KBM-7 (cell line): ENCODE measurements around the gene MEFV.
A peak's percentile ranks its signal among the peaks of the same experiment; 100 is the strongest.

ENCODE experiments used
- DNase-seq: peaks from one replicate; pipeline ENCODE4 v3.0.0-alpha.2; 2015
- in situ Hi-C: fragments of 300-500 bp; cut with MboI; formaldehyde crosslinking; loops from 2 replicates; pipeline ENCODE4 v1.14.3; 2020; ENCODE audit warnings: low sequenced_read_pairs, low pct_unique_long_range_greater_than_20kb, mixed read lengths

The MEFV gene, protein sequence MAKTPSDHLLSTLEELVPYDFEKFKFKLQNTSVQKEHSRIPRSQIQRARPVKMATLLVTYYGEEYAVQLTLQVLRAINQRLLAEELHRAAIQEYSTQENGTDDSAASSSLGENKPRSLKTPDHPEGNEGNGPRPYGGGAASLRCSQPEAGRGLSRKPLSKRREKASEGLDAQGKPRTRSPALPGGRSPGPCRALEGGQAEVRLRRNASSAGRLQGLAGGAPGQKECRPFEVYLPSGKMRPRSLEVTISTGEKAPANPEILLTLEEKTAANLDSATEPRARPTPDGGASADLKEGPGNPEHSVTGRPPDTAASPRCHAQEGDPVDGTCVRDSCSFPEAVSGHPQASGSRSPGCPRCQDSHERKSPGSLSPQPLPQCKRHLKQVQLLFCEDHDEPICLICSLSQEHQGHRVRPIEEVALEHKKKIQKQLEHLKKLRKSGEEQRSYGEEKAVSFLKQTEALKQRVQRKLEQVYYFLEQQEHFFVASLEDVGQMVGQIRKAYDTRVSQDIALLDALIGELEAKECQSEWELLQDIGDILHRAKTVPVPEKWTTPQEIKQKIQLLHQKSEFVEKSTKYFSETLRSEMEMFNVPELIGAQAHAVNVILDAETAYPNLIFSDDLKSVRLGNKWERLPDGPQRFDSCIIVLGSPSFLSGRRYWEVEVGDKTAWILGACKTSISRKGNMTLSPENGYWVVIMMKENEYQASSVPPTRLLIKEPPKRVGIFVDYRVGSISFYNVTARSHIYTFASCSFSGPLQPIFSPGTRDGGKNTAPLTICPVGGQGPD

DNA sequence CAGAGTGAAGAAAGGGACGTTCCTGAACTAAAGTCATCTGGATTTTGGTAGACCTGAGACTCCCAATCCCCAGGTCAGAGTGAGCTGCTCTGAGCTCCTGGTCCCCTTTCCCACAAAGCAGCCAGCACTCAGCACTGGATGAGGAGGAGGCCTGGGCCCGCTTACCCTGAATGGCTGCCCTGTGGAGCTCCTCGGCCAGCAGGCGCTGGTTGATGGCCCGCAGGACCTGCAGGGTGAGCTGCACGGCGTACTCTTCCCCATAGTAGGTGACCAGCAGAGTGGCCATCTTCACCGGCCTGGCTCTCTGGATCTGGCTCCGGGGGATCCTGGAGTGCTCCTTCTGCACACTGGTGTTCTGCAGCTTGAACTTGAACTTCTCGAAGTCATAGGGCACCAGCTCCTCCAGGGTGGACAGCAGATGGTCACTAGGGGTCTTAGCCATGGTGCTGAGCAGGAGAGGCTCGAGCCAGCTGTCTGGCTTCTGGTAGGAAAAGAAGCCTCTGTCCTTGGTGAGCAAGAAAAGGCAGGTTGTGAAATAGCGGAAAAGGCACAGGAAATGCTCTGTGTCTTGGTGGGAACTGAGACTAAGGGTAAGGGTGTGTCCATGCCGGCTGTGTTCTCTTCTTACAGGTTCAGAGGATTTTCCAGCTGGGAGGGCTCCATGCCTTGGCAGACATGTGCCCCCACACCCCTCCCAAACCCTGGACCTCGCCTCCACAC is at the start of gene MEFV:
Gene MEFV (minus strand): TSS at position 488 of the 720 bp plus-strand sequence. CDS start 46 bp downstream, at position 442.
- no peak for DNase-seq
- in situ Hi-C loops: no loop called here

DNA sequence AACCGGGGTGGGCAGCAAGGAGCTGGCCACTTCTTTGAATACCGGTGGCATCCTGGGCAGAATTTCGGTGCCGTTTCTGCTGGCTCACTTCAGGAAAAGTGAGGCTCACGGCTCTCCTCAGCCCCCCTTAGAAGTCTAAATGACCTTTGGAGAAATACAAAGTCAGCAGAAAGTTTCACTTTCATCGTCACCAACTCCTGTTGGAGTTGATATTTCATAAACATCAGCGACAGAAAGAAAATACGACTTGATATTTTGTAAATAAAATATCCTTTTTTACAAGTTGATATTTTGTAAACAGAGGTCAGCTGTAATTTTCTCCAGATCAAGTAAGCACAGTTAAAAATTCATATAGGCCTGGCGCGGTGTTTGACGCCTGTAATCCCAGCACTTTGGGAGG is 49.6 kb upstream of the MEFV start:
- DNase-seq: no peak
- in situ Hi-C loops: no loop called here

DNA sequence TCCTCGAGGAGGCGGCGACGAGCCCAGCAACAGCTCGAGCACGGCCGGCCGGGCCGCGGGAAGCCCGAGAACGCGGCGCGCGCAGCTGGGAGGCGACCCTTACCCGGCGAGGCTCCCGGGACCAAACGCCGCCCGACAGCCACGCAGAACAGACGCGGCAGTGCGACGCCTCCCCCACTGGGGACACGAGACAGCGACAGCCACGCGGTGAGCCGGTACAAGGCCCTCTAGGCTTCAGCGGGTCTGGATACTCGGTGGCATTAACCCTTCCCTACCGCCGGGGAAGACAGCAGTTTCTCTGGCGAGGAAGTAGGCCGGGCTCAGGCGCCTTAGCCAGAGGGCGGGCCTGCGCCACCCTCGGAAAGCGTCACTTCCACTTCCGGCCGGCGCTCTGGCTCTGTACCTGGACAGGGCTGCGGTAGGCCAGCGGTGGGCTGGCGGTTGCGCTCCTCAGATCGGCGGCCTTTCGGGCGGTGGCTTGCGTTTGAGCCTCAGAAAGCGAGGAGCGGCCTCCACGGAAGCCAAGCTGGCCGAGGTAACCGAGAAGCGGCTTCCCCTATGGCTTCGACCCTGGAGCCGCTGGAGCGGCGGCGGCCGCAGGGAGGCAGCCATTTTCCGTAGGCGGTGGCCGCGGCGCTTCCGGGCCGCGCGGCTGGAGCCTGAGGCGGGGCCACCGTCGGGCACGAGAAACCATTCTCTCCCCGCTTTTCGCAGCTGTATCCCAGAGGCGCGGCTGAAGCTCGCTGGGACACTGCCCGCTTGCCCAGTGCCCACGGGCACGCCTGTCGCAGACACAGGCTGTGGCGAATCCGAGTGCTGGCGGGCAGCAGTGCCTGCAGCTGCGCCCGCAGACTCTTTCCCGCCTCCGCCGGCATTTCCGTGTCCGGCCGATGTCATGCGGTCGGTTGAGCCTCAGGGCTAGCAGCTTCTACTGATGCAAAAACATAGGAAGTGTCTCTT is 49.0 kb upstream of the MEFV start, which contains the start of the genes TIGD7 and ZNF75A:
Gene TIGD7 (minus strand): TSS at position 322 of the 960 bp plus-strand sequence. CDS start 4,816 bp downstream, outside the sequence.
Gene ZNF75A (plus strand): TSS at position 389 of the 960 bp plus-strand sequence. CDS start 2,932 bp downstream, outside the sequence.
- DNase-seq: peak; percentile 87
- in situ Hi-C loops: no loop called here

DNA sequence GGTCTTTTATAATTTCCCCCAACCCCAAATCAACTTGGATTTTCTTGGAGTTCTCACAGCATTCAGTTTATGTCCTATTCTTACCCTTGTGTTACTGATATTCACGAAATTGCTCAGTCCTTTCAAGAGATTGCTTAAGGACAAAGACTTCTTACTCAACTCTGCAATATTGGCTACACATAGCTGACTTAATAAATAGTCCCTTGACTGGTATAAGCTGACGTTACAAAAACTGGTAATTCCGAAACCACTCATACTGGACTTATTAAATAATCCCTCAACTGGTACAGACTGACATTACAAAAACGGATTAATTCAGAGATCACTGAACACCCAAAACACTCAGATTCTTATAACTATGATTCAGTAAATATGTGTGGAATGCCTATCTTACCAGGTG is 47.9 kb upstream of the MEFV start:
- no peak for DNase-seq
- in situ Hi-C loops: no loop called here

DNA sequence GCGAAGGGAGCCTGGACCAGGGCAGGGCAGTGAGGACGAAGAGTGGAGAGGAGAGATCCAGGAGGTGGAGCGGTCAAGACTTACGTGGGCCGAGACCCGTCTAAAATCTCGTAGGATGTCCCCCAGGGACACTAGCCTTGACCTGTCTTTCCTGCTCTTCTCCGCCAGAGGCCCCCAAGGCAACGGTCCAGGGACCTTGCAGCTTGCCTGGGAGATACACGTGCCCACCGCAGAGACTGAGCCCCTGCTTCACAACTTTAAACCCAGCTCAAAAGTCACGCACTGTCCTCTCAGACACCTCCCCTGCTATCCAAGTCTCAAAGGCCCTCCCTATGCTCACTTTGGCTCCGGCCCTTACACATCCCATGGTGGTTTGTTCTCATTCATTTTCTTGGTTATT is 39.4 kb upstream of the MEFV start:
- in situ Hi-C loops: no loop called here

DNA sequence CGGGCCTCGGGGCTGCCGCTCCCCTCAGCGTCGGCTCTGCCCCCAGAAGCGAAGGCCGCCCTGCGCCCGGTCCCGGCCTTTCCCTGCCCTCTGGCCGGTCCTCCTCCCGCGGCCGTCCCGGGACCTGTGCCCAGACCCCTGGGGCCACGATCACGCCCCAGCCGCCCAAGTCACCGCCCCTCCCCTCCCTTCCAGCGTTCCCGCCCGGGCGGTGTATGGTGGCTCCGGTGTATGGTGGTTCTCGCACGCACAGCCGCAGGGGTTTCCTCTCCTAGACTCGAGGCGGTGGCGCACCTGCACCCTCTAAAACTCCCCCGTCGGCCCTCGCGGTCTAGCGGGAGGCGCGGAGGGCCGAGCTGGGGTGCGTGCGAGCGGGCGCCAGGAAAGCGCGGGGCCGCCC is 38.8 kb upstream of the MEFV start:
- no peak for DNase-seq
- in situ Hi-C loops: no loop called here

More for the DNA sequence above, 39.4 kb upstream of the MEFV start:
- no peak for DNase-seq

DNA sequence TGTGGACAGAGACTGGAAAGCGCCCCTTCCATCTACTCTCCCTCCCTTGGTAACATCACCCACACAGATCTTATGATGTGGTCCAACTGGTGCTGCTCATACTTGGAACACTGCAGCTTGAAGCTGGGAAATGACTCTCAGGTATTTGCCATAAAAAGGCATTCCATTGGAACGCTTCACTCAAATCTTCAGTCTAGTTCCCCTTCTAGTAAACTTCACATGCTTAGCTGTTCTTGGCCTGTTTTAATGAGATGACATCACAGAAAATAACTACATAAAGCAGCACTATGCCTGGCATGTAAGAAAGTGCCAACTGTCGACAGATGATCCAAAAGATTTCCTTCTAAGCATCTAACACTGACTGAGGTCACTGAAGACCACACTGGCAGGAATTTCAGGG is 36.2 kb upstream of the MEFV start:
- in situ Hi-C loops: no loop called here
- DNase-seq: no peak

DNA sequence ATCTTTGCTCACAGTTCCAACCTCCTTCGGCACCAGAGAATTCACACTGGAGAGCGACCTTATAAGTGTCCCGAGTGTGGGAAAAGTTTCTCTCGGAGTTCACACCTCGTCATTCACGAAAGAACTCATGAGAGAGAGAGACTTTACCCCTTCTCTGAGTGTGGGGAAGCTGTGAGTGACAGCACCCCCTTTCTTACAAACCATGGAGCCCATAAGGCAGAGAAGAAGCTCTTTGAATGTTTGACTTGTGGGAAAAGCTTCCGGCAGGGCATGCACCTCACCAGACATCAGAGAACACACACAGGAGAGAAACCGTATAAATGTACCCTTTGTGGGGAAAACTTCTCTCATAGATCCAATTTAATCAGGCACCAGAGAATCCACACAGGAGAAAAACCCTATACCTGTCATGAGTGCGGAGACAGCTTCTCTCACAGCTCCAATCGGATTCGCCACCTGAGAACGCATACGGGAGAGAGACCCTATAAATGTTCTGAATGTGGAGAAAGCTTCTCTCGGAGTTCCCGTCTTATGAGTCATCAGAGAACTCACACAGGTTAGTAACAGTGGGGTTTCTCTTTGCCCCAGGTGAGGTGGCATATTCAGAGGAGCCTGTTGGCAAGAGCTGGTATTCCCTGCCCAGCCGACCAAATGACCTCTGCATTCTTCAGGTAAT is 33.7 kb upstream of the MEFV start:
- in situ Hi-C loops: no loop called here
- no peak for DNase-seq

DNA sequence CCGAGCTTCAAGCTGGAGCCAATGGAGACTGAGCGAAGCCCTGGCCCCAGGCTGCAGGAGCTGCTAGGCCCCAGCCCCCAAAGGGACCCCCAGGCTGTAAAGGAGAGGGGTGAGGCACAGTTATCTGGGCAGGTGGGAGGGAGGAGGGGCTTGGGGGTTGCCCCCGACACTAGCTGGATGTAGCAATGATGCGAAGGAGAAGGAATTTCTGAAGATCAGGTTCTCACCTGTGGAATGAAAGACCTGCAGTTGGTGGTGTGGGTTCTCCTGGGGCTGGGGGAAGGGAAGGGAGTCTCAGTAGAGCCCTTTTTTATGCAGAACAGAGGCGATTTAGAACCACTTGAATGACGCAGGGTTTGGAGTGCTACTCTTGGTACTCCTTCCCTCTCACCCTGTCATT is 28.7 kb upstream of the MEFV start:
- in situ Hi-C loops: no loop called here
- DNase-seq: no peak

DNA sequence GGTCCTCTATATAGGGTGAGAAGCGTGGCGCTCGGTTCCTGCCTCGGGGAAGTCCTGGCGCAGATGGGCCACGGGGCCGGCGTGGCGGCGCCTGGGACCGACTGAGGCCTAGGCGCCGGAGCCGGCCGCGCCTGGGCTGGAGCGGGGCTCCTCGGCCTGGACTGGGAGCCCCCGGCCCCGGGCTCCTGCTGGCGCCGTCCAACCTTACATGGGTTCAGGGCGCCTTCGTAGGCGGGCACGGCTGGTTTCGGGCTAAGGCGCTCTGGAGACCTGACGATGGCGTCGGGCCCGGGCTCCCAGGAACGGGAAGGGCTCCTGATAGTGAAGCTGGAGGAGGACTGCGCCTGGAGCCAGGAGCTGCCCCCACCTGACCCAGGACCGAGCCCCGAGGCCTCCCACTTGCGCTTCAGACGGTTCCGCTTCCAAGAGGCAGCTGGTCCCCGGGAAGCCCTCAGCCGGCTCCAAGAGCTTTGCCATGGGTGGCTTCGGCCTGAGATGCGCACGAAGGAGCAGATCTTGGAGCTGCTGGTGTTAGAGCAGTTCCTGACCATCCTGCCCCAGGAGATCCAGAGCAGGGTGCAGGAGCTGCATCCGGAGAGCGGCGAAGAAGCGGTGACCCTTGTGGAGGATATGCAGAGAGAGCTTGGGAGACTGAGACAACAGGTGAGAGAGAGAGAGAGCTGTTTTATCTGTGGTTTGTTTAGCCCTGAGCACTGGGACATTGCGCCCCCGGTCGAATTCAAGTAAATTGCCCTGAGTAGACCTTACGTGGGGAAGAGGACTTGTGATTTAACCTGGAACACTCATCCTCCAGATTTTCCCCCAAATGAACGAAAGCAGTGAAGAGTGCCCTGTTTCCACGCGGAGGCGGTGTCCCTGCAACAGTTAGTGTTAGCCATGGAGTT is 27.4 kb upstream of the MEFV start:
- DNase-seq: no peak
- in situ Hi-C loops: no loop called here

DNA sequence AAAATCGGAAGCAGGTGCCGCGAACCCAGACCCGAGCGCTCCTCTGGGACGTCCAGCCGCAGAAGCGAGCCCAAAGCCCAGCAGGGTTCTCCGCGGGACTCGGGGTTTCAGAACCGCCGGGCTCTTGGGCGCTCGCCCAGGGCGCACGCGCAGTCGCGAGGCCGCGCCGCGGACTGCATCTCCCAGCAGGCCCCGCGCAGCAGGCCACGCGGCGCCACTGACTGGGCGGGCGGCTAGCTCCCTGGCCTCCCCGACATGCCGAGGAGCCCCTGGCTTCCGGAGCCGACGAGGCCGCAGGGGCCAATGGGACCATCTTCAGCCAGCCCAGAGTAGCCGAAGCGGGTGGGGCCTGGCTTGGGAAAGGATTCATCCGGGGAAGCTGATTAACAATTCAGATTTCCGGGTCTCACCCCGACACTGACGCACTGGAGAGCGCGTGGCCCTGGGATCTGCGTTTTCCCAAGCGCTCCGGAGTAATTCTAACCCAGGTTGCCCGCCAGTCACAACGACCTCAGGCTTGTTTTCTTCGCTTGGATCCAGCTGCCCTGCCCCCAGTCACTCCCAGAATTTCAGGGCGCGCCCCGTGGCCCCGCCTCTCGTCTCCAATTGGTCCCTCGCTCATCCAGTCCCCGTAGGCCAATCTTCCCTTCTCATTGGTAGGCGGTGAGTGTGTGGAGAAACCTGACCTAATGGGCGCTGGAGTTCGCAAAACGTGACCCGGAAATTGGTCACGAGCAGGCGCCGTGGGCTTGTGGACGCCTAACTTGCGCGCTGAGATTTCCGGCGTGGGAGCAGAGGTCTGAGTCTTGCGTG is 26.5 kb upstream of the MEFV start, which contains the start of gene ZNF263:
Gene ZNF263 (plus strand): TSS at position 762 of the 813 bp plus-strand sequence. CDS start 328 bp downstream, outside the sequence.
- in situ Hi-C loops: no loop called here
- DNase-seq: peak; percentile 92

DNA sequence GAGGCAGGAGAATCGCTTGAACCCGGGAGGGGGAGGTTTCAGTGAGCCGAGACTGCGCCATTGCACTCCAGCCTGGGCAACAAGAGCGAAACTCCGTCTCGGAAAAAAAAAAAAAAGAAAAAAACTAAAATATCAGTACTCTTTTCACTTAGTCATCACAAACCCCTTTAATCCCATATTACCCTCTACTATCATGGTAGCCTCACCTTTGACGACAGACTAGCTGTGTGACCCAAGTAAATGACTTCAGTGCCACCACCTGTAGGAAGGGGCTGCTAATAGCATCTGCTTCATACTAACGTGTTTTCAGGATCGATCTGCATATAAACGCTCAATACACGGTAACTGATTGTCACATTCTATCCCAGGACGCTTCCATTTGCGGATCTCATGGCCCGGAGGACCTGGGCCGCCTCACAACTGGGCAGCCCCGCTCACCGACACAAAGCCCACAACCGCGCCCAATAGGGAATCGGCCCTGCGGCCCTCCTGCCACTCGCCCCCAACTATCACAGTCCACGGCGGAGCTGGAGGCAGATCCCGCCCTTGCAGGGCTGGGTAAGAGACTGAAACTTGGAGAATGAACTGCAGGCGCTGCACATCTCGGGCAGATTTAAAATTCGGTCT is 25.8 kb upstream of the MEFV start:
- in situ Hi-C loops: no loop called here
- DNase-seq: no peak

DNA sequence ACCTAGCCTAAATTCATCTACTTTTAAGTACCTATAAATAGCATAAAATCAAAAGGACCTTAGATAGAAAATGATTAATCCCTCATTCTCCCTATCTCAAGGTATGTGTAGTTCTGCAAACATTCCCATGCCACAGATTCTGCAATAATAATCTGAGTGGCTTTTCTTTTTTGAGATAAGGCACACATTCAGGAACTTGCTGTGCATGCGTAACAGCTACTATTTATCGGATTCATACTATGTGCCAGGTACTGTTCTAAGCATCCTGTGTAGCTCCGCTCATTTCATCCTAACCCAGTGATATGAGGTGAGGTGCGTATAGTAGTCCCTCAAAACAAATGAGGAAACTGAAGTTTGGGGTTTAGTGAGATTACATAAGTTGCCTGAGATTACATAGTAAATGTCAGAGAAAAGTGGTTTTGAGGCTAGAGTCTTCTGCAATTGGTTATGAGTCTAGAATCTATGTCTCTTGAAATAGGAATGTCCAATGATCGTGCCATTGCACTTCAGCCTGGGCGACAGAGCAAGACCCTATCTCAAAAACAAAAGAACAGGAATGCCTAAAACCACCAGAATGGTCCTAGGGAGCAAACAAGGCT is 24.9 kb upstream of the MEFV start:
- no peak for DNase-seq

DNA sequence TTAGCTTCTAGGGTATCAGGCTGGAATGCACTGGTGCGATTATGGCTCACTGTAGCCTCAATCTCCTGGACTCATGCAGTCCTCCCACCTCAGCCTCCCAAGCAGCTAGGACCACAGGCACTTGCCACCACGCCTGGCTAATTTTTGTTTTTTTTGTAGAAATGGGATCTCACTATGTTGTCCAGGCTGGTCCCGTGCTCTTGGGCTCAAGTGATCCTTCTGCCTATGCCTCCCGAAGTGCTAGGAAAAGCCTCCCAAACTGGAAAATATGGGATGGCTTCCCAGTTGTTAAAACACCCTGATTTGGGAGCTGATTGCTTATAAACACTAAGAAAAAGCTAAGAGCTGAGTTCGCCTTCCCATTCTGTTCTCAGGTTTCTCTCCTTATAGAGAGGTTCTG is 20.2 kb upstream of the MEFV start:
- in situ Hi-C loops: no loop called here
- DNase-seq: no peak

More for the DNA sequence above, 24.9 kb upstream of the MEFV start:
- in situ Hi-C loops: no loop called here

DNA sequence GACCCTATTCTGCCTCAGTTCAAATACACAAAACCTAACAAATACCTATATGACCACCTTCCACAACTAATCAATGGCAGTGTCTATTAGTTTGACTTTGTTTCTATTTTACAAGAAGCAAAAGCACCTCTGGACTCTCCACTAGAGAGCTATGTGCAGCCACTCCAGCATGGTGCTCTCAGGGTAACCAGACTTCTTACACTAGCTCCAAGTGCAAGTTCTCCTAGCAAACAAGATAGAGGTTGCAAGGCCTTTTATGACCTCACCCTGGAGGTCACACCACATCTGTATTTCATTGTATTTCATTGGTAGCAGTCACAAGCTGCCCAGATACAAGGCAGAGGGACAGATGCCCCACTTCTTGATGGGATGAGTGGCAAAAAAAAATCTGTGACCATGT is 18.5 kb upstream of the MEFV start:
- no peak for DNase-seq
- in situ Hi-C loops: no loop called here
